ENCODE data around the gene SH3TC1.

The SH3TC1 gene

DNA sequence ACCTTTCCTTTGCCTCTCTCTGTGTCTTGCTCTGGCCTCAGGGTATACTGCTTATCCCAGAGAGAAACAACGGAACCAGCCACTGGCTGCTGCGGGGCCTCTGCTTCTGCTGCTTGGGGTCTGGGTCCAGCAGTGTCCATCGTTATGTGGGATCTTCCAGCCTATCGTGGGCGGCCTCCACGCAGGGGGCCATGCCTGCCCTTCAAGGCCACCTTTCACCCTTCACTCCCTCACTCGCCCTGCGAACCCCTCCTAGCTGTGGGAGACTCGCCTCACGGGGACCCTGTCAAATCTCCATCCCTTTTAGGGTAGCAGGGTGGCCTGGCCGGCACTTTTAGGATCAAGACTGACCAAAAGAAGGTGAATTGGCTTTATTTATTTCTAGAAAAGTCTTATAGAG is 21.1 kb upstream of the SH3TC1 start:
- no peak for TF ChIP-seq JUND (IDR thresholded peaks at IDR 0.05; ENCODE audit: low read depth)
- DNase-seq (ENCODE audit: low read depth in 1 of 2, low spot score in 1 of 2): no peak
- in situ Hi-C loops (cut with HindIII; ENCODE audit: low pct_unique_long_range_greater_than_20kb, low sequenced_read_pairs): no loop called here

GRCh38 chr4:8179074-8179473 is 20.0 kb upstream of the SH3TC1 start:
- DNase-seq (ENCODE audit: low read depth in 1 of 2, low spot score in 1 of 2): no peak
- TF ChIP-seq JUND (IDR thresholded peaks at IDR 0.05; ENCODE audit: low read depth): no peak
- in situ Hi-C loops (cut with HindIII; ENCODE audit: low pct_unique_long_range_greater_than_20kb, low sequenced_read_pairs): no loop called here

GRCh38 chr4:8179771-8180170 is 19.3 kb upstream of the SH3TC1 start:
- no peak for DNase-seq (ENCODE audit: low read depth in 1 of 2, low spot score in 1 of 2)
- in situ Hi-C loops (cut with HindIII; ENCODE audit: low pct_unique_long_range_greater_than_20kb, low sequenced_read_pairs): no loop called here

DNA sequence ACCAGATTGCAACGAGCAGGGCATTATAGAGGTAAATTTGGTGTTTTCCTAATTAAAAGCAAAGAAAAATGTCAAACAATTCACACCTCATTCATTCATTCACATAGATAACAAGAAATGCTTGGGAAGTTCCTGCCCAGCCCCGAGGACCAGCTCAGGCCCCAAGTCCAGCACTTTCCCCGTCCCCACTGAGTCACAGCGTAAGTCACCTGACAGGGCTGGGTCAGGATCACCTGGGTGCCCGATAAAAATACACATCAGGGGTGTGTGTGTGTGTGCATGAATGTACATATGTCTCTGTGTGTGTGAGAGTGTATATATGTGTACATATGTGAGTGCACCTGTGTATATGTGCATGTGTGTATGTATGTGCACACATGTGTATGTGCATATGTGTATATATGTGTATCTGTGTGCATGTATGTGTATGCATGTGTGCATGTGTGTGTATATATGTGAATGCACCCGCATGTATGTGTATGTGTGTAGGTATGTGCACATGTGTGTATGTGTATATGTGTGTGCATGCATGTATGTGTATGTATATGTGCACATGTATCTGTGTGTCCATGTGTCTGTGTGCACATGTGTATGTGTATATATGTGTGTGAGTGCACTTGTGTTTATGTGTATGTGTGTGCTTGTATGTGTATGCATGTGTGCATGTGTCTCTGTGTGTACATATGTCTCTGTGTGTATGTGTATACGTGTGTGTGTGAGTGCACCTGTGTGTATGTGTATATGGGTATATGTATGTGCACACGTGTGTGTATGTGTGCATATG is 18.6 kb upstream of the SH3TC1 start:
- no peak for TF ChIP-seq JUND (IDR thresholded peaks at IDR 0.05; ENCODE audit: low read depth)
- no peak for DNase-seq (ENCODE audit: low read depth in 1 of 2, low spot score in 1 of 2)
- in situ Hi-C loops (cut with HindIII; ENCODE audit: low pct_unique_long_range_greater_than_20kb, low sequenced_read_pairs): no loop called here

More at GRCh38 chr4:8179771-8180170, 19.3 kb upstream of the SH3TC1 start:
- no peak for TF ChIP-seq JUND (IDR thresholded peaks at IDR 0.05; ENCODE audit: low read depth)

- no peak for TF ChIP-seq JUND (IDR thresholded peaks at IDR 0.05; ENCODE audit: low read depth)
- in situ Hi-C loops (cut with HindIII; ENCODE audit: low pct_unique_long_range_greater_than_20kb, low sequenced_read_pairs): no loop called here
- DNase-seq (ENCODE audit: low read depth in 1 of 2, low spot score in 1 of 2): no peak
These were observed 18.0 kb upstream of the SH3TC1 start for GRCh38 chr4:8181119-8181518.

GRCh38 chr4:8181844-8182243 is 17.2 kb upstream of the SH3TC1 start:
- DNase-seq (ENCODE audit: low read depth in 1 of 2, low spot score in 1 of 2): no peak
- in situ Hi-C loops (cut with HindIII; ENCODE audit: low pct_unique_long_range_greater_than_20kb, low sequenced_read_pairs): no loop called here
- no peak for TF ChIP-seq JUND (IDR thresholded peaks at IDR 0.05; ENCODE audit: low read depth)

- in situ Hi-C loops (cut with HindIII; ENCODE audit: low pct_unique_long_range_greater_than_20kb, low sequenced_read_pairs): no loop called here
- no peak for DNase-seq (ENCODE audit: low read depth in 1 of 2, low spot score in 1 of 2)
- no peak for TF ChIP-seq JUND (IDR thresholded peaks at IDR 0.05; ENCODE audit: low read depth)
These were observed 16.8 kb upstream of the SH3TC1 start for GRCh38 chr4:8182294-8182693.

DNA sequence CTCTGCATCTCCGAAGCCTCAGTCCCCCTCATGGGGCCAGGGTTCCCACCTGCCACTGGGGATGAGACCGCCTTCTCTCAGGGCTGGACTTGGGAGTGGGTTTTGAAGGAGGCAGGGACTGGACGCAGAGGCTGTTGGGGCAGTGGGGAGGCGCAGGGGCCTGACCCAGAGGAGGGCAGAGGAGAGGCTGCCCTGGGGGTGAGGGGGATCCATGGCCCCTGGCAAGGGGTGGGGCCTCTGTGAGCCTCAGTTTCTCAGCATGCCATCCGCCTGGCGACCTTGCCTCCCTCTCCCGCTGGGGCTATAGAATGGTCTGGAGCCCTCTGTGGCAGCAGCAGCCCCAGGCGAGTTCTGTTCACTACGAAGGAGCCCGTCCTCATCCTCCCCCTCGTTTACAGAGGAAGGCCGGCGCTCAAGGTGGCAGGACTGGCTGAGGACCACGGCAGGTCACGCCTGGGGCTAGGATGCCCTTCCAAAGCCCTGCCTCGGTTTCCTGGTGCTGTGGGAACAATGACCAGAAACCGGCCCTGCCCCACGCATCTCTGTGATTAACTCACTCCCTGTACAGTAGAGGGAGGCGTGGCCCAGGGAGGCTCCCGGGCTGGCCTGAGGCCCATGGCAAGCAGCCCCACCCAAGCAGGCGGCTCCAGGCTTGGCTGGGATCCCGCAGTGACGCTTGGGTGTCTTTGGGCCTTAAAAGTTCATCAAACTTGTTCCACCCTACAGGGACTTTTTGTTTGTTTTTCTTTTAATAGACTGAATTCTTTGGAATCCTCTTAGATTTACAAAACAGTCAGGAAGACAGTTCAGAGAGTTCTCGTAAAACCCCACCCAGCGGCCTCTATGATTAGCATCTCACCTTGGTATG is 16.0 kb upstream of the SH3TC1 start:
- no peak for TF ChIP-seq JUND (IDR thresholded peaks at IDR 0.05; ENCODE audit: low read depth)
- DNase-seq (ENCODE audit: low read depth in 1 of 2, low spot score in 1 of 2): no peak
- in situ Hi-C loops (cut with HindIII; ENCODE audit: low pct_unique_long_range_greater_than_20kb, low sequenced_read_pairs): no loop called here

DNA sequence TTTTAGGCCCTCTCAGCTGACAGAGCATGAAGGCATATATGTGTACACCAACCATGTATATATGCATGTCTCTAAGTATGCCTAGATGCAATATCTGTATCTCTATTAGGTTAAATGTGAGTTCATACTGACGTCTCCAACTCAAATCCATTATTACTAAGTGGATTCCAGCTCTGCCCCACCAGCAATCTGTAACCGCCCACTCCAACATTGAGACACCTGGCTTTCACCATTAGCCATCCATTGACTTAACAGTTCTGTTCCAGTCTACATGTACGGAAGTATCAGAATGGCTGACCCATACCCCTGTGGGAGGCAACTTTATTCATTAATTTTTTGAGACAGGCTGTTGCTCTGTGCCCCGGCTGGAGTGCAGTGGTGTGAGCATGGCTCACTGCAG is 15.0 kb upstream of the SH3TC1 start:
- in situ Hi-C loops (cut with HindIII; ENCODE audit: low pct_unique_long_range_greater_than_20kb, low sequenced_read_pairs): no loop called here
- no peak for TF ChIP-seq JUND (IDR thresholded peaks at IDR 0.05; ENCODE audit: low read depth)
- DNase-seq (ENCODE audit: low read depth in 1 of 2, low spot score in 1 of 2): no peak

- no peak for DNase-seq (ENCODE audit: low read depth in 1 of 2, low spot score in 1 of 2)
- TF ChIP-seq JUND (IDR thresholded peaks at IDR 0.05; ENCODE audit: low read depth): no peak
- in situ Hi-C loops (cut with HindIII; ENCODE audit: low pct_unique_long_range_greater_than_20kb, low sequenced_read_pairs): no loop called here
These were observed 13.8 kb upstream of the SH3TC1 start for GRCh38 chr4:8185295-8185694.

DNA sequence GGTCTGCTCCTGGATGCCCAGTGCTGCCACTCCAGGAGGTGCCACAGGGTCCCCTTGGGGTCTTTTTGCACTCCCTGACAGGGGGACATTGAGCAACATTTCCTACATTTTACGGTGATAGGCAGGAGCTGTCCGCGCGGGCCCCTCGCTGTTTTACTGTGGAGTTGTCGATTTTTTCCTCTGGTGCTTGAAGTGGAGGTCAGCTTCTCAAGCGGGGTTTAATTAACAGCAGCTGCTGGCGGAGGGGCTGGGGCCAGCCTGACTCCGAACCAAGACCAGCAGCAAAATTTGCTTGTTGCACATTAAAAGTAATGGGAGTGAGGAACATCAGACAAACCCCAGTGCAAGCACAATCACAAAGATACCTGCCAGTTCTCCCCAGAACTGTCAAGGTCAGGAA is 13.2 kb upstream of the SH3TC1 start:
- no peak for DNase-seq (ENCODE audit: low read depth in 1 of 2, low spot score in 1 of 2)
- in situ Hi-C loops (cut with HindIII; ENCODE audit: low pct_unique_long_range_greater_than_20kb, low sequenced_read_pairs): no loop called here
- TF ChIP-seq JUND (IDR thresholded peaks at IDR 0.05; ENCODE audit: low read depth): no peak

- no peak for TF ChIP-seq JUND (IDR thresholded peaks at IDR 0.05; ENCODE audit: low read depth)
- in situ Hi-C loops (cut with HindIII; ENCODE audit: low pct_unique_long_range_greater_than_20kb, low sequenced_read_pairs): no loop called here
- no peak for DNase-seq (ENCODE audit: low read depth in 1 of 2, low spot score in 1 of 2)
These were observed 11.0 kb upstream of the SH3TC1 start for GRCh38 chr4:8188085-8188484.

Measured in T47D (cell line).